ENCODE results near the gene NUP58. TPM values are rescaled to one million over a fixed set of nuclear protein-coding genes. Genes with fewer than 3 reads are reported as not detected.

The NUP58 gene, protein sequence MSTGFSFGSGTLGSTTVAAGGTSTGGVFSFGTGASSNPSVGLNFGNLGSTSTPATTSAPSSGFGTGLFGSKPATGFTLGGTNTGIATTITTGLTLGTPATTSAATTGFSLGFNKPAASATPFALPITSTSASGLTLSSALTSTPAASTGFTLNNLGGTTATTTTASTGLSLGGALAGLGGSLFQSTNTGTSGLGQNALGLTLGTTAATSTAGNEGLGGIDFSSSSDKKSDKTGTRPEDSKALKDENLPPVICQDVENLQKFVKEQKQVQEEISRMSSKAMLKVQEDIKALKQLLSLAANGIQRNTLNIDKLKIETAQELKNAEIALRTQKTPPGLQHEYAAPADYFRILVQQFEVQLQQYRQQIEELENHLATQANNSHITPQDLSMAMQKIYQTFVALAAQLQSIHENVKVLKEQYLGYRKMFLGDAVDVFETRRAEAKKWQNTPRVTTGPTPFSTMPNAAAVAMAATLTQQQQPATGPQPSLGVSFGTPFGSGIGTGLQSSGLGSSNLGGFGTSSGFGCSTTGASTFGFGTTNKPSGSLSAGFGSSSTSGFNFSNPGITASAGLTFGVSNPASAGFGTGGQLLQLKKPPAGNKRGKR
- total RNA-seq: 66.5 TPM

DNA sequence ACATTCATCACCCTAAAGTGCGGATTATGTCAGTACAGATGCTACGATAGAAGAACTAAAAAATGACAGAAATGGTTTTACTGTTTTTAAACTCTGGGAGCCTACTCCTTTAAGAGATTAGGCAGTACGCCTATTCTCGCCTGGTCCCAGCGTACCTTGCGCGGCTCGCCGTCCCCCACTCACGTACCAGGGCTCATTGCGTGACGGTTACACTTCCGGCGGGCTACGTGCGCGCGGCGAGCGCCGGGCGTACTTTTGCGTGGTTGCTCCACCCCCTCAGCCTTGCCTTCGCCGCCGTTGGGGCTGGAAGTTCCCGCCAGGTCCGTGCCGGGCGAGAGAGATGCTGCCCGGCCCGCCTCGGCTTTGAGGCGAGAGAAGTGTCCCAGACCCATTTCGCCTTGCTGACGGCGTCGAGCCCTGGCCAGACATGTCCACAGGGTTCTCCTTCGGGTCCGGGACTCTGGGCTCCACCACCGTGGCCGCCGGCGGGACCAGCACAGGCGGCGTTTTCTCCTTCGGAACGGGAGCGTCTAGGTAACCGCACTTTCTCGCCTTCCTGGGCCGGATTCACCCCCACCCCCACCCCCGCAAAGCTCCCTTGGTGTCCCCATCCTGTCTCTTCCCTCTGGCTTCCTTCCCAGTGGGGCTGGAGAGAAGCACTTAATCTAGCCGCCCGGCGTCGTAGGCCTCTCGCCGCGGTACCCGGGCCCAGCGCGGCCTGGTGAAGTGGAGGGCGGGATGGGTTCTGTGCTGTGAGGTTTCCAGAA lies at the start of gene NUP58:
Gene NUP58 (plus strand): TSS at position 279 of the 767 bp plus-strand sequence. CDS start 149 bp downstream, at position 428.

DNA sequence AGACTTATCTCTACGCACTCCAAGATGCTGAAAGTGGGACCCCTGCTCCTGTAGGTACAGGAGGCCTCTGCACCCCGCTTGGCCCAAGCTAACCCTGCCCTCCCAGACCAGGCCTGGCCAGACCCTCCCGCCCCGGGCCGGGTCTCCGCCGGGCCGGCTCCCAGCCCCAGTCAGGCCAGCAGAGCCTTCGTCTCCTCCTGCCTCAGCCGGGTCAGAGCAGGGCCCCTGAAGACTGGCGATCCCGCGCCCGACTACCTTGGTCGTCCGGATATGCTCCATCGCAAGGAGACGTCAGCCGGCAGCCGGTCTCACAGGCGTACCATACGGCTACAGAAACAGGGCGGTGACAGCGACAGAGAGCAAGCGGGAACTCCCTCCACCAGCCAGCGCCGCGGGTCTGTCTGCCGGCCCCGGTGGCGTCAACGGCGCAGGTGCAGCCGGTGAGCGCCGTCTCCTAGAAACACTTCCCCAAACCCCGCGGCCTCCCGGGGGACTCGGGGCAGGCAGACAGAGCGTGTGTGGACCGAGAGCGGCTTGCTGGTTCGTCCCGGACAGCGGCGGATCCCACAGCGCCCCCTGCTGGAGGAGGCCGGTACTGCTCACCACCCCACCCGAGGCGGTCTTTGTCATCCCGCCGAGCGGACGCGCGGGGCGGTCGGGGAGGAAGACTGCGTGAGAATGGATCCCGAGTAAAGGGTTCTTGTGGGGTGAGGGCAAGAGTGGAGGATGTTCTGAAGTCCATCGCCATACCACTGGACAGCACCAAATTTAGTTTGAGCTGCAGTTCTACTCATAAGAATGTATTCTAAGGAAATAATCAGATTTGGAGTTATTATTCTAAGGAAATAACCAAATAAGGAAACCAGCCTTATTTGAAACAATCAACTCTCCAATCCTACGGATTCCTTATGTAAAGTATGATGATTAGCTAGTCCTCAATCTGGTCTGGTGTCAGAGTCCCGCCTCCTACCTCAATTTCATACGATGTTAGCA lies 14.2 kb upstream of the NUP58 start, which contains the start of gene MTMR6:
Gene MTMR6 (minus strand): TSS at position 520 of the 993 bp plus-strand sequence. CDS start 241 bp downstream, at position 279.

DNA sequence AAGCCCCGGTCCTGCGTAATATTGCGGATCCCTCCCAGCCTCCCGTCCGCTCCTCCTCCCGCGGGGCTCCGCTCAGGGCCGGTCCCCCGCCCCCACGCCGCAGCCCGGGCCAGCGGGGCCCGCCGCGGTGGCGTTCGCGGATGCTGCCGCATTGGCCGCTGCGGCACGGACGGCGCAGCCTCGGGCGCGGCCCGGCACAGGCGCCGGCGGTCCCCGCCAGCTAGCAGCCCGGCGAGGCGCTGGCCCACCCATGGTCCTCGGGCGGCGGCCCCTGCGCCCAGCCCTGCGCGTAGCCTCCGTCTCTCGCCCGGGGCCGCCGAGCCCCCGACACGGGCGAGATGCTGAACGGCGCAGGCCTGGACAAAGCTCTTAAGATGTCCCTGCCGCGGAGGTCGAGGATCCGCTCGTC lies 70.5 kb downstream of the NUP58 start, which contains the start of gene ATP8A2:
Gene ATP8A2 (plus strand): TSS at position 100 of the 409 bp plus-strand sequence. CDS start 239 bp downstream, at position 339.

Other genes with a start within 250 kb of the NUP58 start
- 0.23 TPM for gene PABPC3, start 205.5 kb upstream of the NUP58 start, total RNA-seq
- 0.35 TPM for gene AMER2, start 129.3 kb upstream of the NUP58 start, total RNA-seq
- 16.6 TPM for gene MTMR6, start 14.1 kb upstream of the NUP58 start, total RNA-seq
- 4.1 TPM for gene ATP8A2, start 70.3 kb downstream of the NUP58 start, total RNA-seq